GM19463 (cell line): ENCODE measurements around the gene EXOSC7.
"Not testable (repeated sequence)": the region's sequence is repeated elsewhere in the genome, so short reads cannot be mapped to it uniquely, and the experiment has no call there.

Experiments used
- ATAC-seq: cut with Tn5 transposase; IDR thresholded peaks from one replicate; pipeline ENCODE4 v1.9.1; 2021; ENCODE audit warnings: mild to moderate bottlenecking, moderate library complexity; ENCODE audit not compliant: unreplicated experiment

Gene EXOSC7

DNA sequence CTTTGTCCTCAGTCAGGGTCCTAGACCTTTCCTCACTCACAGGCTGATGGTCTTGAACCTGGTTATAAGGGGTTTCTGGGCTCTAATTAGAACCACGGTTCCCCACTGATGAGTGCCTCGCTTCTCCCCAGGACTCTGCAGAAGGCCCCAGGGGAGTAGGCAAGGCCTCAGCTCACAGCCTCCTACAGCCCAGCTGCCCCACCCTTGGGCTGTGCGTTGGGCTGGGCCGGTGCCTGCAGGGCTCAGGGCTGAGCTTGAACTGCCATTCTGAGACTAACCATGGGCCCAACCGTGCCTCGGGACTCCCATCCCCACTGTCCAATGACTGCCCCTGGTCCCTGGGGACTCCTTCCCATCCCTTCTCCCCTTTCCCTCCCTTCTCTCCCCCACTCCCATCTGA is 75.6 kb downstream of the EXOSC7 start:
- ATAC-seq: no peak

DNA sequence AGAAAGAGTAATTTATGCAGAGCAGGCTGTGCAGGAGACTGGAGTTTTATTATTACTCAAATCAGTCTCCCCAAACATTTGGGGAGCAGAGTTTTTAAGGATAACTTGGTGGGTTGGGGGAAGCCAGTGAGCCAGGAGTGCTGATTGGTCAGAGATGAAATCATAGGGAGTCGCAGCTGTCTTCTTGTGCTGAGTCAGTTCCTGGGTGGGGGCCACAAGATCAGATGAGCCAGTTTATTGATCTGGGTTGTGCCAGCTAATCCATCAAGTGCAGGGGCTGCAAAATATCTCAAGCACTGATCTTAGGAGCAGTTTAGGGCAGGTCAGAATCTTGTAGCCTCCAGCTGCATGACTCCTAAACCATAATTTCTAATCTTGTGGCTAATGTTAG is 77.8 kb downstream of the EXOSC7 start:
- ATAC-seq: not testable (repeated sequence)

DNA sequence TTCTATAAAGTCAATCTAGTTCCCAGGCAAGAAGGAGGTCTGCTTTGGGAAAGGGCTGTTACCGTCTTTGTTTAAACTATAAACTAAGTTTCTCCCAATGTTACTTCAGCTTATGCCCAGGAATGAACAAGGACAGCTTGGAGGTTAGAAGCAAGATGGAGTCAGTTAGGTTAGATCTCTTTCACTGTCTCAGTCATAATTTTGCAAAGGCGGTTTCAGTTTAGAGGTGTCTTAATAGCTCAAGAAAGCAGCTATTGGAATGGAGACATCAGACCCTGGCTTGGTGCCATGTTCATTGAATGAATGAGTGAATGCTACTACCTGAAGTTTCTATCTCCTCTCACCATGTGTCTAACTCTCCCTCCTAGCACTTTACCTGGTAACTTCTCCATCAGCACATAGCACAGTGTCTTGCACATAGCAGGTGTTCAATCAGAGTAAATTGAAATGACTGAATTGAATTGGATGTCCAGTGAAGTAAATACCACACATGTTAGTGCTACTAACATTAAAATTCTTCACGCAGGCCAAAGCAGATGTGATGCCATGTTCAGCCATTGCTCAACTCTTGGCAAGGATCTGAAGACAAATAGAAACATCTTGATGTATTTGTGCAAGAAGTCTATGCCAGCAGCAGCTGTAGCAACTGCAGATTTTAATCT is 78.3 kb downstream of the EXOSC7 start:
- no peak for ATAC-seq

DNA sequence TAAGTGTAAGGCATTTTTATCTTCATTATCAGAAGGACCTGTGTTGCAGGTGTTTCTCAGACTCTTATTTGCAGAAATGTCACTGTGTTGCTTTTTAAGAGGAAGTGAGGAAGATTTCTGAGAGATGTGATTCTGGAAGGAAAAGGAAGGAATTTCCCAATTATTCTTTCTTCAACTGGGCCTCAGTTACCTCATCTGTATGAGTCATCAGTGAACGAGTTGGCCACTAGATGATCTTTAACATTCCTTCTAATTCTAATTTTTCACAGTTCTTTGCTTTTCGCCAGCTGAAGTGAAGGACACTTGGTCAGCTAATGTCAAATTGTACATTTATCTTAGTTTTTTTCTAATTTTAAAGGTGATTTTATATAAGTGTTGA is 79.0 kb downstream of the EXOSC7 start:
- ATAC-seq: no peak

DNA sequence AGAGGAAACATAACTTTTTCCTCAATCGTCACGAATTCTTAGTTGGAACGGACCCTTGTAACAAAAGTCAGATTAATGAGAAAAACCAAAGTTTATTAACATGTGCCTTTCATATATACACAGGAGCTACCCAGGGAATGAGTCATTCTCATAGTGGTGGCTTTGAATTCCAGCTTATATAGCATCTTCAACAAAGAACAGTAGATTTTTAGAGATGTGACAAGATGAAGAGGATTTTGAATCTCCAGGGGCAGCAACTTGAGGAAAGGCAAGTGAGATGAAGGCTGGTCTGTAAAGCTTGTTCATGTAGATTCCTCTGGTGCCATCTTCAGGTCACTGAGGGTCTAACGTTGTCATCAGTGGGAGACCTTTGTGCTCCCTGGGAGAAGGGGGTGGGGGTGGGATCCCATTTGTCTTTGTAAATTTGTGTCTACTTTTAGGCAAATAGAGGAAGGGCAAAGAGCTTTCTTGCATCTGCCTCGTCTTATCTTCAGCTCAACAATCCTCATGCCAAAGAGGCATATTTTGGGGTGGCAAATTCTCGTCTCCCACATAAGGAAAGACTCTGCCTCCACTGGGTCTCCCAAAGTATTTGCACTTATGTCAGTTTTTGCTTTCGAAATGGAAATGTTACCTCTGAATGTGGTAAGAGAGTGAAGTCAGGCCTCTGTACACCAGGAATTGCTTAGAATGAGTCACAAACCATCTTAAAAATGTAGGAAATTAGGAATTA is 79.5 kb downstream of the EXOSC7 start:
- ATAC-seq: no peak

DNA sequence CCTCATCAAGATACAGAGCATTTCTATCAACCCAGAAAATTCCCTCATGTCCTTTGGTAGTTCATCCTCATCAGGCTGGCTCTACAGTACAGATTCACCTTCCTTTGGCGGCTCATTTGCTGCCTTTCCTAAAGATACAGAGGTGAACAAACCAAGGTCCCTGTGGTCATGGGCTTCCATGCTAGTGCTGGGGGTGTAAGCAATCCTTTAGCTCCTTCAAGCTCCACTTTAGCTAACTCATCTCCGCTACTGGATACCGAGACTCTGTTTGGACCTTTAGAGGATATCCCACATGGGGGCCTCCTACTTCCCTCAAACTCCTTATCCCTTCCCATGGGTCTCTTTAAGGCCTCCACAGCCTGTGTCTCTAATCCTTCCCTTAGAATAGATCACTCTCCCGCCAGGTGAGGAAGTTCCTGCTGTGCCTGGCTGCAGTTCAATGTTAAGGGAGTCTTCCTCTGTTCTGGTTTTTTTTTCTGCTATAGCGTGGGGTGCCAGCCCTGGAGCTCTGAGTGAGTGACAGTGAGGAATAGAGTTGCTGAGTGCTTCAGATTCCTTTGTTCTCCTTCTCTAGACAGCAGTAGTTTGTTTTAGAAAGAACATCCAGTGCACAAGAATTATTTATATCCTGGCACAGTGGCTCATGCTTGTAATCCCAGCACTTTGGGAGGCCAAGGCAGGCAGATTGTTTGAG is 80.7 kb downstream of the EXOSC7 start:
- no peak for ATAC-seq

DNA sequence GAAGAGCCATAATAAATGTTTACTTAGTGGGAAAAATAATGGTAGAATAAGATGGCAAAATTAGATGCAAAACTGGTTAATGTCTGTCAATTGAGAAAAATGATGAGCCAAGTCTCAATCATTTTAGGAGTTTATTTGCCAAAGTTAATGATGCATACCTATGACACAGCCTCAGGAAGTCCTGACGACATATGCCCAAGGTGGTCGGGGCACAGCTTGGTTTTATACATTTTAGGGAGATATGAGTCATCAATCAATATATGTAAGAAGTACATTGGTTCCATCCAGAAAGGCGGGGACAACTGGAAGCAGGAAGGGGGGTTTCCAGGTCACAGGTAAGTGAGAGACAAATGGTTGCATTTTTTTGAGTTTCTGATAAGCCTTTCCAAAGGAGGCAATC is 81.5 kb downstream of the EXOSC7 start:
- no peak for ATAC-seq

DNA sequence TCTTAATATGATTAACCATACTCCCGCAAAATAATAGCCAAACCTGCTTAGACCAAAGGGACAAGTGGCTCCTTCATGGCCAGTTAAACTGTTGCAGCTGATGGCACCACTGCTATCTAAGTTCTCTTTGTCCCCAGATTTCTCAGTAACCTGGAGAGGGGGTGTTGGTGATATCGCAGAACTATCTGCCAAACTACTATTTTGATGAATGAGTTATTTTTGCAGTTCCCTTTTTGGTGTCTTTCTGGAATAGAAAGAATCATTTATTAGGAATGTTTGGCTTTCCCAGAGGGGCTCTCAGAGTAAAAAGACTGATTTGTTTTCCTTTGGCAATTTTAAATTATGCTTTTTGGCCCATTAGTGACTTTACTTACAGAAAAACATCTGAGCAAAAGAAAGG is 83.1 kb downstream of the EXOSC7 start:
- no peak for ATAC-seq

DNA sequence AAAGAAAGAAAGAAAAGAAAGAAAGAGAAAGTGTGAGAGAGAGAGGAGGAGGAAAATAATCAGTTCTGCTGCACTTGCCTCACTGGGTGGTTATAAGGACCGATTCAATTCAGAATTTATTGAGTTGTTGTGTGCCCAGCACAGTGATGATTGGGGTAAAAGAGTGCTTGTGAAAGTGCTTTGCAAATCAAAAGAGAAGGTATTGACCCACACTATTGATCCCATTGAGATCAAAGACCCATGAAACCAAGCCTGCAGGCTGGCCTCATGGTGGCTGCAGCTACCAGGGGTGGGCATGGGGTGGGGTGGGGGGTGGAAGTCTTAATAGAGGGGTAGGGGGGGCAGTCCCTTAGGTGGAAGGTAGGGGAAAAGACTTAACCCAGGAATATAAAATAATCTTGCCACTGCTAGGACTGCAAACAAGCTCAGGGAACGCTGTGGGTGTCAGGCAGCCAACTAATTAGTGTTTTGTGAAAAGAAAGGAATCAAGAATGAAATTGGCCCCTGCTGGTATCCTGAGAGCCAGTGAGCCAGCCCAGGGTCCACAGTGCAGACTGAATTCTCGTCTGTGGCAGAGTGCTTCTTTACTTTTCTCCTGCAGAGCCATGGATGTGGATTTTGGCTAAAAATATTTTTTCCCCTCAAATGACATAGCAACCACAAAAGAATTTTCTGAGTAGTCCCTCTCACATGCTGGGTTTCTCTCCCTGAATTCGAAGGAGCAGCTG is 84.3 kb downstream of the EXOSC7 start:
- ATAC-seq: no peak
